GM18868 (cell line): ENCODE results near the gene PKNOX1.
"Not testable (repeated sequence)": the region's sequence is repeated elsewhere in the genome, so short reads cannot be mapped to it uniquely, and the experiment has no call there.

Source experiments
- ATAC-seq: cut with Tn5 transposase; IDR thresholded peaks from one replicate; pipeline ENCODE4 v1.9.1; 2021; ENCODE audit warnings: mild to moderate bottlenecking, moderate library complexity; ENCODE audit not compliant: unreplicated experiment

The PKNOX1 gene

GRCh38 chr21:42951193-42951592 lies 23.2 kb upstream of the PKNOX1 start:
- ATAC-seq, result not testable (repeated sequence)

GRCh38 chr21:42956824-42957630 lies 17.3 kb upstream of the PKNOX1 start:
- peak; percentile 95 for ATAC-seq

- ATAC-seq, result not testable (repeated sequence)
These were observed 16.2 kb upstream of the PKNOX1 start for GRCh38 chr21:42958122-42958521.

- no peak for ATAC-seq
These were observed 14.6 kb upstream of the PKNOX1 start for GRCh38 chr21:42959728-42960127.

- ATAC-seq, result no peak
These were observed 11.9 kb upstream of the PKNOX1 start for GRCh38 chr21:42962380-42963007.

- no peak for ATAC-seq
These were observed 10.3 kb upstream of the PKNOX1 start for GRCh38 chr21:42964086-42964485.

- no peak for ATAC-seq
These were observed 9.7 kb upstream of the PKNOX1 start for GRCh38 chr21:42964546-42965210.

- ATAC-seq, result no peak
These were observed 9.2 kb upstream of the PKNOX1 start for GRCh38 chr21:42965211-42965560.

GRCh38 chr21:42967616-42968015 lies 6.7 kb upstream of the PKNOX1 start:
- ATAC-seq, result not testable (repeated sequence)

GRCh38 chr21:42969193-42969600 lies 5.2 kb upstream of the PKNOX1 start:
- no peak for ATAC-seq

- ATAC-seq, result no peak
These were observed 3.3 kb upstream of the PKNOX1 start for GRCh38 chr21:42970946-42971653.

- no peak for ATAC-seq
These were observed 2.5 kb upstream of the PKNOX1 start for GRCh38 chr21:42971897-42972275.

GRCh38 chr21:42973309-42973990 lies 912 bp upstream of the PKNOX1 start:
- no peak for ATAC-seq

- ATAC-seq, result peak; percentile 25
These were observed 764 bp downstream of the PKNOX1 start for GRCh38 chr21:42974832-42975820.

GRCh38 chr21:42975886-42976608 lies 1.7 kb downstream of the PKNOX1 start:
- ATAC-seq, result no peak

- no peak for ATAC-seq
These were observed 6.2 kb downstream of the PKNOX1 start for GRCh38 chr21:42980312-42981213.

GRCh38 chr21:42981214-42981523 lies 6.8 kb downstream of the PKNOX1 start:
- ATAC-seq, result no peak

- no peak for ATAC-seq
These were observed 7.5 kb downstream of the PKNOX1 start for GRCh38 chr21:42981862-42982261.
